ENCODE measurements around the gene PTPN2.

Gene PTPN2

GRCh38 chr18:12819841-12820240 lies 64.2 kb downstream of the PTPN2 start:
- TF ChIP-seq EZH2phosphoT487 (conservative IDR thresholded peaks at IDR 0.05; ENCODE audit: low read length): no peak
- TF ChIP-seq CTCF (IDR thresholded peaks at IDR 0.05; ENCODE audit: insufficient read depth, low read length, poor library complexity, severe bottlenecking): no peak
- H3K4me2 ChIP-seq (ENCODE audit: low read depth, low read length, poor library complexity, severe bottlenecking): no peak overlapping the region
- H4K20me1 ChIP-seq (ENCODE audit: low read depth, low read length): no peaks in the 10 kb centered on the region
- no peak overlapping the region for H3K9ac ChIP-seq (ENCODE audit: low read length)
- H3K27me3 ChIP-seq (ENCODE audit: low read length): no peaks in the 10 kb centered on the region
- no peaks in the 10 kb centered on the region for H3F3A ChIP-seq (ENCODE audit: insufficient read depth)
- no peaks in the 10 kb centered on the region for H3K9me2 ChIP-seq (replicated peaks; ENCODE audit: insufficient read depth, low read length)
- H3K4me3 ChIP-seq (ENCODE audit: insufficient read depth, low read length, poor library complexity, severe bottlenecking): no peak overlapping the region
- no peak overlapping the region for H2AFZ ChIP-seq (ENCODE audit: low read depth, low read length, severe bottlenecking)
- H3K79me2 ChIP-seq (ENCODE audit: insufficient read depth, low read length): no peaks in the 10 kb centered on the region
- H3K36me3 ChIP-seq (ENCODE audit: low read length): peaks cover 13% of the 10 kb centered on the region; the same call in 1 of the 2 replicates
- H3K9me3 ChIP-seq (ENCODE audit: insufficient read depth, low read length): no peaks in the 10 kb centered on the region
- H3K27ac ChIP-seq (ENCODE audit: low read depth, low read length): no peak overlapping the region

GRCh38 chr18:12819322-12819721 lies 64.7 kb downstream of the PTPN2 start:
- Histone ChIP-seq H3F3A (ENCODE audit: insufficient read depth) (no peaks in the 10 kb centered on the region), H2AFZ (ENCODE audit: low read depth, low read length, severe bottlenecking) (no peak overlapping the region), H3K9me2 (replicated peaks; ENCODE audit: insufficient read depth, low read length) (no peaks in the 10 kb centered on the region), H3K27me3 (ENCODE audit: low read length) (no peaks in the 10 kb centered on the region), H3K9ac (ENCODE audit: low read length) (no peak overlapping the region), H3K9me3 (ENCODE audit: insufficient read depth, low read length) (no peaks in the 10 kb centered on the region), H3K36me3 (ENCODE audit: low read length) (peaks cover 14% of the 10 kb centered on the region; the same call in 1 of the 2 replicates), H4K20me1 (ENCODE audit: low read depth, low read length) (no peaks in the 10 kb centered on the region), H3K4me3 (ENCODE audit: insufficient read depth, low read length, poor library complexity, severe bottlenecking) (no peak overlapping the region), H3K79me2 (ENCODE audit: insufficient read depth, low read length) (no peaks in the 10 kb centered on the region), H3K4me2 (ENCODE audit: low read depth, low read length, poor library complexity, severe bottlenecking) (no peak overlapping the region), H3K27ac (ENCODE audit: low read depth, low read length) (no peak overlapping the region)
- TF ChIP-seq EZH2phosphoT487 (conservative IDR thresholded peaks at IDR 0.05; ENCODE audit: low read length): no peak
- TF ChIP-seq CTCF (IDR thresholded peaks at IDR 0.05; ENCODE audit: insufficient read depth, low read length, poor library complexity, severe bottlenecking): no peak

- no peak overlapping the region for H3K4me3 ChIP-seq (ENCODE audit: insufficient read depth, low read length, poor library complexity, severe bottlenecking)
- H3K9ac ChIP-seq (ENCODE audit: low read length): no peak overlapping the region
- no peaks in the 10 kb centered on the region for H3K27me3 ChIP-seq (ENCODE audit: low read length)
- no peaks in the 10 kb centered on the region for H3F3A ChIP-seq (ENCODE audit: insufficient read depth)
- H4K20me1 ChIP-seq (ENCODE audit: low read depth, low read length): no peaks in the 10 kb centered on the region
- peaks cover 19% of the 10 kb centered on the region; the same call in 1 of the 2 replicates for H3K36me3 ChIP-seq (ENCODE audit: low read length)
- H3K9me3 ChIP-seq (ENCODE audit: insufficient read depth, low read length): no peaks in the 10 kb centered on the region
- no peak overlapping the region for H2AFZ ChIP-seq (ENCODE audit: low read depth, low read length, severe bottlenecking)
- H3K27ac ChIP-seq (ENCODE audit: low read depth, low read length): no peak overlapping the region
- no peaks in the 10 kb centered on the region for H3K79me2 ChIP-seq (ENCODE audit: insufficient read depth, low read length)
- H3K9me2 ChIP-seq (replicated peaks; ENCODE audit: insufficient read depth, low read length): no peaks in the 10 kb centered on the region
- TF ChIP-seq EZH2phosphoT487 (conservative IDR thresholded peaks at IDR 0.05; ENCODE audit: low read length) (no peak), CTCF (IDR thresholded peaks at IDR 0.05; ENCODE audit: insufficient read depth, low read length, poor library complexity, severe bottlenecking) (no peak)
- H3K4me2 ChIP-seq (ENCODE audit: low read depth, low read length, poor library complexity, severe bottlenecking): no peak overlapping the region
Measured at GRCh38 chr18:12818243-12818642, 65.8 kb downstream of the PTPN2 start.

All from SU-DHL-6 (cell line).